Sciatic nerve (tissue), 1 donor: ENCODE results near the gene HSD3B7. TPM values are rescaled to one million over a fixed set of nuclear protein-coding genes. Genes with fewer than 3 reads are reported as not detected.

Experiments used
- total RNA-seq: library from RNA; stranded (reverse); fragmentation: NEBNext Ultra II Directional; extraction: Animal tissue kit (Norgen Biotek cat#: 25700); gene quantifications from one replicate; pipeline ENCODE4 v1.2.1, GENCODE V29; 2021
- donor health status: DM: no; HTN: no; CAD: no.

Gene HSD3B7
- total RNA-seq, 1 donor from 2014 or later: 16.3 TPM

Other genes starting within 250 kb of the HSD3B7 start
- 21.3 TPM for gene PHKG2, start 236.8 kb upstream of the HSD3B7 start, total RNA-seq
- gene CFAP119, start 223.1 kb upstream of the HSD3B7 start, total RNA-seq: 5.5 TPM
- gene RNF40, start 222.9 kb upstream of the HSD3B7 start, total RNA-seq: 92.9 TPM
- 14.0 TPM for gene ZNF629, start 198.0 kb upstream of the HSD3B7 start, total RNA-seq
- 36.6 TPM for gene BCL7C, start 91.1 kb upstream of the HSD3B7 start, total RNA-seq
- gene CTF1, start 88.6 kb upstream of the HSD3B7 start, total RNA-seq: 13.3 TPM
- gene FBXL19, start 61.6 kb upstream of the HSD3B7 start, total RNA-seq: 13.1 TPM
- 21.8 TPM for gene ORAI3, start 36.1 kb upstream of the HSD3B7 start, total RNA-seq
- 17.8 TPM for gene SETD1A, start 27.5 kb upstream of the HSD3B7 start, total RNA-seq
- 2.1 TPM for gene STX1B, start 25.4 kb downstream of the HSD3B7 start, total RNA-seq
- 93.5 TPM for gene STX4, start 48.4 kb downstream of the HSD3B7 start, total RNA-seq
- gene ZNF668, start 89.0 kb downstream of the HSD3B7 start, total RNA-seq: 6.8 TPM
- 16.3 TPM for gene ZNF646, start 89.2 kb downstream of the HSD3B7 start, total RNA-seq
- gene PRSS53, start 103.7 kb downstream of the HSD3B7 start, total RNA-seq: 3.1 TPM
- gene VKORC1, start 109.6 kb downstream of the HSD3B7 start, total RNA-seq: 65.0 TPM
- 35.0 TPM for gene BCKDK, start 123.2 kb downstream of the HSD3B7 start, total RNA-seq
- 67.3 TPM for gene KAT8, start 132.5 kb downstream of the HSD3B7 start, total RNA-seq
- gene PRSS8, start 150.5 kb downstream of the HSD3B7 start, total RNA-seq: not detected
- gene PRSS36, start 164.9 kb downstream of the HSD3B7 start, total RNA-seq: 4.3 TPM
- 259 TPM for gene FUS, start 194.9 kb downstream of the HSD3B7 start, total RNA-seq
- gene PYCARD, start 217.6 kb downstream of the HSD3B7 start, total RNA-seq: 20.3 TPM
- gene TRIM72, start 228.9 kb downstream of the HSD3B7 start, total RNA-seq: 0.40 TPM
- not detected for gene PYDC1, start 231.9 kb downstream of the HSD3B7 start, total RNA-seq